Esophagus squamous epithelium (tissue), 5 donors: Measurements from ENCODE around the gene AGTRAP. TPM values are rescaled to one million over a fixed set of nuclear protein-coding genes. Genes with fewer than 3 reads are reported as not detected.

Experiments used
- DNase-seq: peaks from one replicate; lab custom pipeline; 2025; lab: John Stamatoyannopoulos, UW
- H3K27ac ChIP-seq, 4 donors: fragments of 200-600 bp; sonication (generic); one replicate each; pipeline ENCODE4 v1.5.1; 2016 to 2019; ENCODE audit warnings: mild to moderate bottlenecking in 1 of 4
- H3K27me3 ChIP-seq, 4 donors: fragments of 200-600 bp; sonication (generic); 1 replicate in 3 of 4; 2 replicates in 1 of 4; pipeline versions ENCODE4 v1.5.1 to v1.6.0; 2017 to 2021; ENCODE audit warnings: antibody characterized with exemption in 1 of 4
- H3K36me3 ChIP-seq, 3 donors: fragments of 200-600 bp; sonication (generic); one replicate each; pipeline ENCODE4 v1.5.1; 2016 to 2019
- H3K4me1 ChIP-seq, 3 donors: fragments of 200-600 bp; sonication (generic); one replicate each; pipeline ENCODE4 v1.5.1; 2017 to 2019
- H3K4me3 ChIP-seq, 4 donors: fragments of 200-600 bp; sonication (generic); 1 replicate in 3 of 4; 2 replicates in 1 of 4; pipeline ENCODE4 v1.5.1; 2016 to 2019; ENCODE audit warnings: mild to moderate bottlenecking in 2 of 4, moderate library complexity in 1 of 4
- H3K9me3 ChIP-seq, 3 donors: fragments of 200-600 bp; sonication (generic); one replicate each; pipeline ENCODE4 v1.5.1; 2016 to 2019
- POLR2A ChIP-seq, 4 donors: fragments of 450-650 bp; IDR thresholded peaks; one replicate each; pipeline ENCODE4 v1.6.1; 2017; ENCODE audit warnings: antibody characterized with exemption in 4 of 4, mild to moderate bottlenecking in 4 of 4, moderate library complexity in 3 of 4
- WGBS, 2 donors: methylation state at CpG; one replicate each; pipeline ENCODE4 v1.1.5; 2018; 5-methylcytosine and 5-hydroxymethylcytosine counted together
- intact Hi-C: fragments of 100-400 bp; cut with DNase I; formaldehyde crosslinking; loops from one replicate; pipeline ENCODE4 v1.15.0; 2022
- total RNA-seq, 4 donors: library from RNA; depleted of rRNA; stranded (reverse); fragments of >200 nt; gene quantifications; one replicate each; pipeline ENCODE4 v1.1.0, GENCODE V29; 2016
- TF ChIP-seq, protein P1 (sequence below), 6 experiments: fragments of 450-650 bp in 4 of 6; fragments of 200-600 bp in 2 of 6; sonication (generic) in 2 of 6; IDR thresholded peaks; one replicate each; pipeline ENCODE4 v1.5.1; 2016 to 2019; ENCODE audit warnings: antibody characterized with exemption in 6 of 6, mild to moderate bottlenecking in 4 of 6, moderate library complexity in 4 of 6
- donor health status: DM: yes; HTN: yes; CAD: no.

AGTRAP gene
- total RNA-seq, 4 donors from 2014 or later = 34.5 to 89.5 (median 50.7) TPM

DNA sequence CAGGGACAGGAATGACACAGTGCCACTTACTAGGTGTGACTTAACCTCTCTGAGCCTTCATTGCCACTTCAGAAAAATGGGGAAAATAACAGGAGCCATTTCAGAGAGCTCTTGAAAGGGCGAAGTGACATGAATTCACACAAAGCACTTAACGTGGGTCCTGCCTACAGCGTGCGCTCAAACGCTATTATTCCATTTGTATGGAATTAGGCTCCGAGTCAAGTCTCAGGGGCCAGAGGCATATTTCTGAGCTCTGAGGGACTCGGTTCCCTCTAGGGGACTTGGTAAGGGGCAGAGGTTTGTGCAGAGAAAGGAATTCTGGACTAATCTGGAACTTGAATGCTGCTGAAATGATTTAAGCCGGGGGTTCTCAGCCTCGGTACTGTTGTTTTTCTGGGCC, 30.3 kb upstream of the AGTRAP start:
- 79 to 80% methylated on average over 8 to 9 of the region's 9 CpGs for WGBS, 2 donors
- Histone ChIP-seq H3K36me3 (no peaks in the 10 kb centered on the region), H3K27ac (no peak overlapping the region), H3K9me3 (no peaks in the 10 kb centered on the region), H3K4me3 (no peak overlapping the region), H3K27me3 (peaks cover 0 to 70% (median 0%) of the 10 kb centered on the region in 4 donors), H3K4me1 (peaks cover 6 to 19% (median 10%) of the 10 kb centered on the region in 3 donors)
- TF ChIP-seq, protein P1, sequence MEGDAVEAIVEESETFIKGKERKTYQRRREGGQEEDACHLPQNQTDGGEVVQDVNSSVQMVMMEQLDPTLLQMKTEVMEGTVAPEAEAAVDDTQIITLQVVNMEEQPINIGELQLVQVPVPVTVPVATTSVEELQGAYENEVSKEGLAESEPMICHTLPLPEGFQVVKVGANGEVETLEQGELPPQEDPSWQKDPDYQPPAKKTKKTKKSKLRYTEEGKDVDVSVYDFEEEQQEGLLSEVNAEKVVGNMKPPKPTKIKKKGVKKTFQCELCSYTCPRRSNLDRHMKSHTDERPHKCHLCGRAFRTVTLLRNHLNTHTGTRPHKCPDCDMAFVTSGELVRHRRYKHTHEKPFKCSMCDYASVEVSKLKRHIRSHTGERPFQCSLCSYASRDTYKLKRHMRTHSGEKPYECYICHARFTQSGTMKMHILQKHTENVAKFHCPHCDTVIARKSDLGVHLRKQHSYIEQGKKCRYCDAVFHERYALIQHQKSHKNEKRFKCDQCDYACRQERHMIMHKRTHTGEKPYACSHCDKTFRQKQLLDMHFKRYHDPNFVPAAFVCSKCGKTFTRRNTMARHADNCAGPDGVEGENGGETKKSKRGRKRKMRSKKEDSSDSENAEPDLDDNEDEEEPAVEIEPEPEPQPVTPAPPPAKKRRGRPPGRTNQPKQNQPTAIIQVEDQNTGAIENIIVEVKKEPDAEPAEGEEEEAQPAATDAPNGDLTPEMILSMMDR (IDR thresholded peaks at IDR 0.05) = no peak
- TF ChIP-seq POLR2A (IDR thresholded peaks at IDR 0.05) = no peak
- DNase-seq = no peak
- intact Hi-C loops = no loop called here

DNA sequence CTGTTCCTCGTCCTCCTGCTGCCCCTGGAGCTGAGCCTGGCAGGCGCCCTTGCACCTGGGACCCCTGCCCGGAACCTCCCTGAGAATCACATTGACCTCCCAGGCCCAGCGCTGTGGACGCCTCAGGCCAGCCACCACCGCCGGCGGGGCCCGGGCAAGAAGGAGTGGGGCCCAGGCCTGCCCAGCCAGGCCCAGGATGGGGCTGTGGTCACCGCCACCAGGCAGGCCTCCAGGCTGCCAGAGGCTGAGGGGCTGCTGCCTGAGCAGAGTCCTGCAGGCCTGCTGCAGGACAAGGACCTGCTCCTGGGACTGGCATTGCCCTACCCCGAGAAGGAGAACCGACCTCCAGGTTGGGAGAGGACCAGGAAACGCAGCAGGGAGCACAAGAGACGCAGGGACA, 29.6 kb upstream of the AGTRAP start:
- TF ChIP-seq POLR2A (IDR thresholded peaks at IDR 0.05) = no peak
- TF ChIP-seq, protein P1 (IDR thresholded peaks at IDR 0.05) = no peak
- WGBS, 2 donors = 57 to 73% methylated on average over 2 to 8 of the region's 14 CpGs
- Histone ChIP-seq H3K27ac (no peak overlapping the region), H3K27me3 (peaks cover 0 to 64% (median 0%) of the 10 kb centered on the region in 4 donors), H3K4me3 (no peak overlapping the region), H3K36me3 (no peaks in the 10 kb centered on the region), H3K9me3 (no peaks in the 10 kb centered on the region), H3K4me1 (peaks cover 5 to 14% (median 7%) of the 10 kb centered on the region in 3 donors)
- intact Hi-C loops = no loop called here
- no peak for DNase-seq

DNA sequence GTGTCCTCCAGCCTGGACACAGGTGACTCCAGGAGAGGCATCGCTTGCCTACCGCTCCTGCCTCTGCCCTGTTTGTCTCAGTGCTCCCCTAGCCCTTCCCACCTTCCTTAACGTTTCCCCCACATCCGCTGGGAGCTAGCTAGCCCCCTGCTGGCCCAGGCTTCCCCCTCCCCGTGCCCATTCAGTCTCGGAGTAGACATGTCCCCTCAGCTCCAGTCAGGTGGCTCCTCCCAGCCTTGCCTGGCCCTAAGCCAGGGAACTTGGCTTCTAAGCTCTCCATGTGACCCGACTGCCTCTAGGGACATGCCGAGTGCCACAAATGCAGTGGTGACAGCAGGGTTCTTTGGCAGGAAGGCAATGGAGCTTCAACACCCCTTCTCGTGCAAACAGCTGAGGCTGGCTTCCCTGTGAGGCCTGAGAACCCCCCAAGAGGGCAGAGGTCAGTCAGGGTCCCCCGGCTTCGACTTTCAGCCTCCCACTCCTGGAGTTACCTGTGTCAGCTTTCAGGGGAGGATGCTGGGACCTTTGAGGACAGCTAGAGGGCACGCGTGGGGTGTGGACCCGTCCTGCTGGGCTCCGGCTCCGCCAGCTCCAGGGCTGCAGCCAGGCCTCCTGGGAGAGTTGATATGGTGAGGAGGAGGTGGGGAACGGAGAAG, 28.2 kb upstream of the AGTRAP start:
- Histone ChIP-seq H3K9me3 (no peaks in the 10 kb centered on the region), H3K4me1 (peaks cover 0 to 7% (median 0%) of the 10 kb centered on the region in 3 donors), H3K27me3 (peaks cover 0 to 56% (median 0%) of the 10 kb centered on the region in 4 donors), H3K27ac (no peak overlapping the region), H3K36me3 (no peaks in the 10 kb centered on the region), H3K4me3 (no peak overlapping the region)
- TF ChIP-seq, protein P1 (IDR thresholded peaks at IDR 0.05) = no peak
- TF ChIP-seq POLR2A (IDR thresholded peaks at IDR 0.05) = no peak
- intact Hi-C loops = no loop called here
- no peak for DNase-seq
- WGBS, 2 donors = 25 to 80% methylated on average over 1 to 6 of the region's 17 CpGs

DNA sequence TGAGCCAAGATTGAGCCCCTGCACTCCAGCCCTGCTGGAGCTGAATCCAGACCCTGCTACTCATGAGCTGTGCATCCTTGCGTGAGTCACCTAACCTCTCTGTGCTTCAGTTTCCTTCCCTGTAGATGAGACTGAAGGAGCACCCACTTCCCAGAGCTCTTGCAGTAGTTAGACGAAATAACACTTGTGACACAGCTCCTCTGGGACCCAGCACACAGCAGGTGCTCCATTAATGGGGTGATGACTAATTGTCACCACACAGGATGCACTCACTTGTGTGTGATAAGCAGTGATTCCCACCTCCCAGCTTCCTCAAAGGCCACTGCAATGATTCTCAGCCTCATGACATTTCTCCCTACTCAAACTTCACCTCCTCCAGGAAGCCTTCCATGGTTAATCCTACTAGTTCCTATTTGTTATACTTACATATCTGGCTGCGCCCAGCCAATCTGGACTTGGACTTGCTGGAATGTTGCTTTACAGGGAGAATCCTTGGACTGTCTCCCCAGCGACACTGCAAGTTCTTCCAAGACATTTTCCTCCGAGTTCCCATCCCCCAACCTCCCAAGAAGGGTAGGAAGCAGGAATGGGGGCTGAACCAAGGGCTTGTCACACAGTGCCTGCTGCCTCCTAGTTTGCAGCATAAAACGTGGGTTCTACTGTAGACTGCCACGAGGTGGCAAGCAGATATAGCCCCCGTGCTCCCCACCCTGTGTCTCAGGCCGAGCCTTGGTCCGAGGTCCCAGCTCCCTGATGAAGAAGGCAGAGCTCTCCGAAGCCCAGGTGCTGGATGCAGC, 27.2 kb upstream of the AGTRAP start:
- 67 to 78% methylated on average over 4 to 7 of the region's 11 CpGs for WGBS, 2 donors
- no peak for TF ChIP-seq POLR2A (IDR thresholded peaks at IDR 0.05)
- TF ChIP-seq, protein P1 (IDR thresholded peaks at IDR 0.05) = no peak
- Histone ChIP-seq H3K27me3 (peaks cover 0 to 53% (median 0%) of the 10 kb centered on the region in 4 donors), H3K4me1 (peaks cover 0 to 7% (median 0%) of the 10 kb centered on the region in 3 donors), H3K36me3 (no peaks in the 10 kb centered on the region), H3K9me3 (no peaks in the 10 kb centered on the region), H3K4me3 (no peak overlapping the region), H3K27ac (no peak overlapping the region)
- no peak for DNase-seq
- intact Hi-C loops = no loop called here

DNA sequence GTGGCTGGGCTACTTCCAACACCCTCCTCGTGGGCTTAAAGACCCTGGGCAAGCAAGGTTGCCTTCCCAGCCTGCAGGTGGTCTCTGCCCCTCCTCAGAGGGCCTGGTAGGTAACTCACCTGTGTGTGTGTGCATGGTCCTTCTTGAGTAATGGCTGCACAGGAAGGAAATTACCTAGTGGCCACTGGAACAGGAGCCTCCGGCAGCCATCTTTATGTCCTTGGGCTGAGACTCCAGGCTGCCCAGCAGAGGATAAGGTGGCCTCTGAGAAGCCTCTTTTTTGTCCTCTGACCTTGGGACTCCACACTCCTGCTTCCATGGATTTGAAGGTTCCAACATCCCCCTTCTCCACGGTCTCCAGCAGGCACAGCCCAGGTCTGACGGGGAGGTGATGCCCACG, 24.4 kb upstream of the AGTRAP start:
- no peak overlapping the region for H3K4me3 ChIP-seq
- DNase-seq = no peak
- no peak overlapping the region for H3K27ac ChIP-seq
- peaks cover 0 to 45% (median 0%) of the 10 kb centered on the region in 4 donors for H3K27me3 ChIP-seq
- intact Hi-C loops = no loop called here
- no peaks in the 10 kb centered on the region for H3K36me3 ChIP-seq
- 93 to 100% methylated on average over 1 to 3 of the region's 5 CpGs for WGBS, 2 donors
- H3K4me1 ChIP-seq = peaks cover 0 to 7% (median 0%) of the 10 kb centered on the region in 3 donors
- no peaks in the 10 kb centered on the region for H3K9me3 ChIP-seq
- TF ChIP-seq, protein P1 (IDR thresholded peaks at IDR 0.05) = no peak
- no peak for TF ChIP-seq POLR2A (IDR thresholded peaks at IDR 0.05)
